DMS 273 treated with DMSO at 0.1 percent for 48 hours (cell line): Measurements from ENCODE around the gene SP3.
"Not testable (repeated sequence)": the region's sequence is repeated elsewhere in the genome, so short reads cannot be mapped to it uniquely, and the experiment has no call there.

ENCODE experiments used
- DNase-seq: peaks from one replicate; lab custom pipeline; 2025; lab: John Stamatoyannopoulos, UW

Gene SP3

GRCh38 chr2:173891315-173892037, 73.7 kb downstream of the SP3 start:
- DNase-seq: no peak

- DNase-seq: not testable (repeated sequence)
Measured at GRCh38 chr2:173889464-173889863, 75.7 kb downstream of the SP3 start.

- no peak for DNase-seq
Measured at GRCh38 chr2:173886613-173887012, 78.6 kb downstream of the SP3 start.

- no peak for DNase-seq
Measured at GRCh38 chr2:173884025-173884802, 81.0 kb downstream of the SP3 start.

GRCh38 chr2:173881886-173882285, 83.3 kb downstream of the SP3 start:
- no peak for DNase-seq

- peak; percentile 85 for DNase-seq
Measured at GRCh38 chr2:173881461-173881860, 83.7 kb downstream of the SP3 start.

GRCh38 chr2:173880561-173880960, 84.6 kb downstream of the SP3 start:
- no peak for DNase-seq

GRCh38 chr2:173876833-173877413, 88.2 kb downstream of the SP3 start:
- no peak for DNase-seq

- DNase-seq: no peak
Measured at GRCh38 chr2:173874894-173875237, 90.3 kb downstream of the SP3 start.

- DNase-seq: no peak
Measured at GRCh38 chr2:173874003-173874893, 90.9 kb downstream of the SP3 start.

GRCh38 chr2:173872714-173873113, 92.5 kb downstream of the SP3 start:
- DNase-seq: no peak

GRCh38 chr2:173869244-173870229, 95.6 kb downstream of the SP3 start:
- no peak for DNase-seq

- no peak for DNase-seq
Measured at GRCh38 chr2:173868406-173868805, 96.8 kb downstream of the SP3 start.

- peak; percentile 75 for DNase-seq
Measured at GRCh38 chr2:173866874-173867618, 98.1 kb downstream of the SP3 start.

- DNase-seq: no peak
Measured at GRCh38 chr2:173865971-173866873, 99.0 kb downstream of the SP3 start.

- no peak for DNase-seq
Measured at GRCh38 chr2:173862612-173863217, 102.5 kb downstream of the SP3 start.

- DNase-seq: no peak
Measured at GRCh38 chr2:173860566-173860965, 104.6 kb downstream of the SP3 start.

- no peak for DNase-seq
Measured at GRCh38 chr2:173860082-173860481, 105.1 kb downstream of the SP3 start.

- DNase-seq: no peak
Measured at GRCh38 chr2:173858291-173858731, 106.9 kb downstream of the SP3 start.
